SU-DHL-6 (cell line): ENCODE results near the gene MARCO.

Experiments used
- EZH2phosphoT487 ChIP-seq: fragments of 200-600 bp; sonication (generic), shearing (Covaris generic); conservative IDR thresholded peaks from 2 replicates; pipeline ENCODE4 v1.6.1; 2018; ENCODE audit warnings: mild to moderate bottlenecking, antibody characterized with exemption, low read length, moderate library complexity, mixed read lengths
- TF ChIP-seq, protein P1 (sequence below): fragments of 200-600 bp; sonication (generic); IDR thresholded peaks from one replicate; pipeline ENCODE4 v1.5.1; 2017; ENCODE audit warnings: antibody characterized with exemption, mild to moderate bottlenecking, low read length, moderate library complexity; ENCODE audit not compliant: insufficient read depth, poor library complexity, severe bottlenecking

DNA sequence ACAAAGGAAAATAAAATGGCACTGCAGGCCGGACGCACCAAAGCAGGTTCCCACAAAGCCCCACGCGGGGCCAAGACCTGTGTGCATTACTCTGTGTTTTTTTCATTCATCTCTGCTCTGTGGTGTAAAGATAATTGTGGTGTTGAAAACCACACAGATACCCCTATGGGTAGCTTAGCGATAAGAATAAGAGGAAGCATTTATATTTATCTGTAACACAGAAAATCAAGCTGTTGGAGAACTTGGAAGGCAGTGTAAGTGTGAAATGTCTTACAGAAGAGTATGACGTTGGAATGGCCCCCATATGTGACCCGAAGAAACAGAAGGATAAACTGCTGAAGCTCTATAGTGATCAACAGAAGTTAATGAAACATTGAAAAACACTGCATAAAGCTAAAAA, 20.3 kb upstream of the MARCO start:
- TF ChIP-seq, protein P1, sequence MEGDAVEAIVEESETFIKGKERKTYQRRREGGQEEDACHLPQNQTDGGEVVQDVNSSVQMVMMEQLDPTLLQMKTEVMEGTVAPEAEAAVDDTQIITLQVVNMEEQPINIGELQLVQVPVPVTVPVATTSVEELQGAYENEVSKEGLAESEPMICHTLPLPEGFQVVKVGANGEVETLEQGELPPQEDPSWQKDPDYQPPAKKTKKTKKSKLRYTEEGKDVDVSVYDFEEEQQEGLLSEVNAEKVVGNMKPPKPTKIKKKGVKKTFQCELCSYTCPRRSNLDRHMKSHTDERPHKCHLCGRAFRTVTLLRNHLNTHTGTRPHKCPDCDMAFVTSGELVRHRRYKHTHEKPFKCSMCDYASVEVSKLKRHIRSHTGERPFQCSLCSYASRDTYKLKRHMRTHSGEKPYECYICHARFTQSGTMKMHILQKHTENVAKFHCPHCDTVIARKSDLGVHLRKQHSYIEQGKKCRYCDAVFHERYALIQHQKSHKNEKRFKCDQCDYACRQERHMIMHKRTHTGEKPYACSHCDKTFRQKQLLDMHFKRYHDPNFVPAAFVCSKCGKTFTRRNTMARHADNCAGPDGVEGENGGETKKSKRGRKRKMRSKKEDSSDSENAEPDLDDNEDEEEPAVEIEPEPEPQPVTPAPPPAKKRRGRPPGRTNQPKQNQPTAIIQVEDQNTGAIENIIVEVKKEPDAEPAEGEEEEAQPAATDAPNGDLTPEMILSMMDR, result no peak
- no peak for TF ChIP-seq EZH2phosphoT487
